ENCODE results near the gene CDH5. TPM values are rescaled to one million over a fixed set of nuclear protein-coding genes. Genes with fewer than 3 reads are reported as not detected.

CDH5 gene
- total and polyA plus RNA-seq, 2 of the 13 experiments (the other 11 are each of a cell fraction or from before 2014, with no cell fraction given), result 0.71 to 1.1 TPM

GRCh38 chr16:66434619-66435430 lies 68.3 kb downstream of the CDH5 start (continued):
- TF ChIP-seq CEBPZ (IDR thresholded peaks at IDR 0.05; ENCODE audit: low read length) (no peak), ZNF839 (CRISPR knock-in tag; IDR thresholded peaks at IDR 0.05; ENCODE audit: borderline replicate concordance) (no peak), ZBTB42 (CRISPR knock-in tag; IDR thresholded peaks at IDR 0.05) (0 out of 2 replicates have a peak, but pooled peaks have one; percentile 61), YY1 (IDR thresholded peaks at IDR 0.05; ENCODE audit: insufficient read depth, insufficient replicate concordance, low read depth, low read length) (no peak), PCBP2 (optimal IDR thresholded peaks at IDR 0.05; ENCODE audit: low read depth, low read length, poor library complexity, severe bottlenecking) (no peak), BRF2 (CRISPR knock-in tag; IDR thresholded peaks at IDR 0.05) (no peak), ZBTB3 (CRISPR knock-in tag; IDR thresholded peaks at IDR 0.05; ENCODE audit: borderline replicate concordance, low read depth) (no peak), BRCA1 (CRISPR knock-in tag; IDR thresholded peaks at IDR 0.05) (no peak), HOXA7 (CRISPR knock-in tag; IDR thresholded peaks at IDR 0.05) (no peak), ZHX2 (IDR thresholded peaks at IDR 0.05; ENCODE audit: low read depth) (0 out of 2 replicates have a peak, but pooled peaks have one; percentile 23), ZHX2 (CRISPR knock-in tag; IDR thresholded peaks at IDR 0.05; ENCODE audit: borderline replicate concordance) (no peak)
- TF ChIP-seq, protein P1, sequence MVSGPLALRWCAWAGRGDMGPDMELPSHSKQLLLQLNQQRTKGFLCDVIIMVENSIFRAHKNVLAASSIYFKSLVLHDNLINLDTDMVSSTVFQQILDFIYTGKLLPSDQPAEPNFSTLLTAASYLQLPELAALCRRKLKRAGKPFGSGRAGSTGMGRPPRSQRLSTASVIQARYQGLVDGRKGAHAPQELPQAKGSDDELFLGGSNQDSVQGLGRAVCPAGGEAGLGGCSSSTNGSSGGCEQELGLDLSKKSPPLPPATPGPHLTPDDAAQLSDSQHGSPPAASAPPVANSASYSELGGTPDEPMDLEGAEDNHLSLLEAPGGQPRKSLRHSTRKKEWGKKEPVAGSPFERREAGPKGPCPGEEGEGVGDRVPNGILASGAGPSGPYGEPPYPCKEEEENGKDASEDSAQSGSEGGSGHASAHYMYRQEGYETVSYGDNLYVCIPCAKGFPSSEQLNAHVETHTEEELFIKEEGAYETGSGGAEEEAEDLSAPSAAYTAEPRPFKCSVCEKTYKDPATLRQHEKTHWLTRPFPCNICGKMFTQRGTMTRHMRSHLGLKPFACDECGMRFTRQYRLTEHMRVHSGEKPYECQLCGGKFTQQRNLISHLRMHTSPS (CRISPR knock-in tag; IDR thresholded peaks at IDR 0.05; ENCODE audit: low read depth), result 0 out of 2 replicates have a peak, but pooled peaks have one; percentile 51
- TF ChIP-seq, protein P2, sequence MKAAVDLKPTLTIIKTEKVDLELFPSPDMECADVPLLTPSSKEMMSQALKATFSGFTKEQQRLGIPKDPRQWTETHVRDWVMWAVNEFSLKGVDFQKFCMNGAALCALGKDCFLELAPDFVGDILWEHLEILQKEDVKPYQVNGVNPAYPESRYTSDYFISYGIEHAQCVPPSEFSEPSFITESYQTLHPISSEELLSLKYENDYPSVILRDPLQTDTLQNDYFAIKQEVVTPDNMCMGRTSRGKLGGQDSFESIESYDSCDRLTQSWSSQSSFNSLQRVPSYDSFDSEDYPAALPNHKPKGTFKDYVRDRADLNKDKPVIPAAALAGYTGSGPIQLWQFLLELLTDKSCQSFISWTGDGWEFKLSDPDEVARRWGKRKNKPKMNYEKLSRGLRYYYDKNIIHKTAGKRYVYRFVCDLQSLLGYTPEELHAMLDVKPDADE (CRISPR knock-in tag; IDR thresholded peaks at IDR 0.05), result no peak

Data from HepG2 (cell line).